ENCODE data around the gene RIOK1.

DNA sequence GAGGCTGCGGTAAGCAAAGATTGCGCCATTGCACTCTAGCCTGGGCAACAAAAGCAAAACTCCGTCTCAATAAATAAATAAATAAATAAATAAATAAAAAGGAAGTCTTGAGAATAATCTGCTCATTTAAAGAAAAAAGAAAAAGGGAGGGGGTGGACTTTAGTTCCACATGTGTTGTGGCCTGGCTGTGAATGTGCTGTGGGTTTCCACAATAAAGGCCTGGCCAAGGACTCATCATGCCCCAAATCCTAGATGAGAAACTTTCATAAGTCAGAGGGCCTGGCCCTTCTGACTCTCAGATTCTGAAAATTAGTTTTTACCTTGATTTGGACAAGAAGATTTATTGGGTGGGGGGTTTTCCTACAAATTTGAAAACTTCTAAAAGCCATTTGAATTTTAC, 48.4 kb downstream of the RIOK1 start:
- TF ChIP-seq CTCF (IDR thresholded peaks at IDR 0.05) (no peak), POLR2A (IDR thresholded peaks at IDR 0.05) (no peak), EP300 (IDR thresholded peaks at IDR 0.05) (no peak)
